Lung microvascular endothelial cell (primary cell): Measurements from ENCODE around the gene CDC20. TPM values are rescaled to one million over a fixed set of nuclear protein-coding genes. Genes with fewer than 3 reads are reported as not detected.

Experiments used
- DNase-seq, 2 donors: peaks; one replicate each; pipeline versions ENCODE4 v3.0.0 to v3.0.0-alpha.2; 2010; ENCODE audit warnings: low read depth in 2 of 2
- total RNA-seq: library from RNA; depleted of rRNA; stranded (reverse); fragments of >200 nt; gene quantifications from 2 replicates; pipeline ENCODE4 v1.2.1, GENCODE V29; 2014

The CDC20 gene
- total RNA-seq, 1 donor from 2014 or later = 6.9 TPM

DNA sequence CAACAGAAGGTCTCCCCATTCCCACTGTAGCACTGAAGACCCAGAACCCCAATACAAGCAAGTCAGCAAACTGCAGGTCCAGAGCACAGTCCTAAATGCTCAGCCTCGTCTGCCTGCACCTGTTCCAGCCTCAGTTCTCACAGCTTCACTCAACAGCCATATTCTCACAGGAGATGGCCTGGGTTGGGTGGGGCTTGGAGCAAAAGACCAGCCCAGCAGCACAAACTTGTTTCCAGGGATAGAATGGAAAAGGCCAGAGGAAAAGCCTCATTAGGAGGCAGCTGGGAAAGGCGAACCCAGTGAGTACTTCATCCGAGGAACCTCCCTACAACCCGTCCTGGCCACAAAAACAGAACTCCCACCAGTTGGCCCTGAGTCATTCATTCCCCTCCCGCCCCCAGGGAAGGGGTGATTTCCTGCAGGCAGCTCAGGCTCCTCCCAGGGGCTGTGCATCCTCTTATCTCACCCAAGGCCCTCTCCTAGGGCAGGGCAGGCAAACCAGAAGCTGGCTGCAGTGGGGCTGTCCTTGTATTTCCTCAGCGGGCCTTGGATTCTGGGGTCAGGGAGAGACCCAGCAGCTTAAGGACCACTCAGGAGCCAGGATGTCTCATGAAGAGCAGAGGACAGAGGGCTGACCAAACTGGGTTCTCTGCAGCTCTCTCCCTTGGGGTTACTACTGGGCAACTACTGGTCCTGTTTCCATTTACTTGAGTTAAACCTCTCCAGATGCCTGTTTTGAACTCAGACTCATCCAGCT is 28.6 kb upstream of the CDC20 start:
- DNase-seq = peak; percentile 91 to 93

DNA sequence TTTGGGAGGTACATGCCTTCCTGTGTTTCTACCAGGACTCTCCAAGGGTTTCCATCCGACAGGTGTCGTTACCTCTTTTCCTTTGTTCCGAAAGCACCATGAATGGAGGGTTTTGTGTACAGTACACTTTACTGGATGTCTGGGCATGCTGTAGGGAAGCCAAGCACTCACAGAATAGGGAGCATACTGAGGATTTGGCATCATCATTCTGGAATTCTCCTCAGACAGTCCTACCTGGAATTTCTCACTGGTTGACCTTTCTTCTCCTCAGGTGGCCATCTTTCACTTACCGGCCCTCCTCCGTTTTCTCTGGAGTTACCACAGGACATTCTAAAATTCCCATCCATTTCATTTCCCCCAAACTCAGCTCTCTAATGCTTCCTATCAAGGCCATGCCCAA is 27.1 kb upstream of the CDC20 start:
- no peak for DNase-seq

DNA sequence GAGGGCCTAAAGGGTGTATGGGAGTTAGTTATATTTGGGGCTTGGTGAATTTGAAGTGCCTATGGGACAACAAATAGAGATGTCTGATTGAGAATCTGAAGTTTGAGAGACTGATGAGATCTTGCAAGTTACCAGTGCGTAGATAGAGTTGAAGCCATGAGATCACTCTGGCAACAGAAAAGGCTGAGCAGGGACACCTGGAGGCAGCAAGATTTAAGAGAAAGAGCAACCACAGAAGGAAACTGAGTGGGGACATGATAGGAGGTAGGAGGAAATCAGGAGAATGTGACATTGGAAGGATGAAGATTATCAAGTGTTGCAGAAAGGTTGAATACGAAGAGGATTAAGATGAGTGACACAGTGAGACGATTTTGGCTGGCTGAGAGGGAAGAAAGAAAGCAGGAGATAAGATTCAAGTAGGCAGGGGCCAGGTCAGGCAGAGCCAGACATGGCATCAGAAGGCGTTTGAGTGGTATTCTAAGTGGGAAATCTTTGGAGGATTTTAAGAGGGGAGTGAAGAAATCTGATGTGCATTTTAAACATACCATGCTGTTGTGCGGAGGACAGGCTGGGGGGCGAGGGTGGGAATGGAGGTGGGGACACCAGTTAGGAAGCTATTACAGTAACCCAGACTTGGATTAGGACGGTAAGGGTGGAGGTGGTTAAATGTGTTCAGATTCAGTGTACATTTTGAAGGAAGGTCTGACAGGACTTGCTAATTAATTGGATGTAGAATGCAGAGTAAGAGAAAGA is 24.2 kb upstream of the CDC20 start:
- no peak for DNase-seq

DNA sequence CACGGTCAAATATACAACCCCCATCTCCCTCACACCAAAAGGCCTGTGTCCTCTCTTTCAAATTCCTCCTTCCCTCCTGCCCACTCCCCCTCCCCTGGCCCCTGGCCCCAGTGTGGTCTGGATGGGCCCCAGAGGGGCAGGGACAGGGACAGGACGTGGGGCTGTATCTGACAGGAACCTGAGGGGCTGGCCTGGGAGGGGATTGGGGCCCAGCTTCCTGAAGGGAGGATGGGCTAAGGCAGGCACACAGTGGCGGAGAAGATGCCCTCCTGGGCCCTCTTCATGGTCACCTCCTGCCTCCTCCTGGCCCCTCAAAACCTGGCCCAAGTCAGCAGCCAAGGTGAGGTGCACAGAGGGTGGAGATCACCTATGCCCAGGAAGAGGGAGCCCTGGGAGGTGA is 21.2 kb upstream of the CDC20 start, which contains the start of gene MPL:
TSS of gene MPL (plus strand) at position 231 of the 400 bp plus-strand sequence. CDS start at position 262, 31 bp downstream.
- no peak for DNase-seq

DNA sequence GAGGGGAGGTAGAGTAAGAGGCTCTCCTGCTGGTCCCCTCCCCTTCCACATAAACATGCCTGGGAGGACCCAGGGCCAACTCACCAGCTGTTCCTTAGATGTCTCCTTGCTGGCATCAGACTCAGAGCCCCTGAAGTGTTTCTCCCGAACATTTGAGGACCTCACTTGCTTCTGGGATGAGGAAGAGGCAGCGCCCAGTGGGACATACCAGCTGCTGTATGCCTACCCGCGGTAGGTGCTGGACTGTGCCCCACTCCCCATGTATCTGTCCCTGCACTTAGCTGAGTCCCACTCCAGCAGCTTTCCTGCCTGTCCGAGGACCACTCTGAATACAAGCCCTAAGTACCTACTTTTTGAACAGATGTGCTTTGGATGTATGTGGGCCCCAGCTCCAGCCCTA is 20.8 kb upstream of the CDC20 start:
- DNase-seq = no peak

DNA sequence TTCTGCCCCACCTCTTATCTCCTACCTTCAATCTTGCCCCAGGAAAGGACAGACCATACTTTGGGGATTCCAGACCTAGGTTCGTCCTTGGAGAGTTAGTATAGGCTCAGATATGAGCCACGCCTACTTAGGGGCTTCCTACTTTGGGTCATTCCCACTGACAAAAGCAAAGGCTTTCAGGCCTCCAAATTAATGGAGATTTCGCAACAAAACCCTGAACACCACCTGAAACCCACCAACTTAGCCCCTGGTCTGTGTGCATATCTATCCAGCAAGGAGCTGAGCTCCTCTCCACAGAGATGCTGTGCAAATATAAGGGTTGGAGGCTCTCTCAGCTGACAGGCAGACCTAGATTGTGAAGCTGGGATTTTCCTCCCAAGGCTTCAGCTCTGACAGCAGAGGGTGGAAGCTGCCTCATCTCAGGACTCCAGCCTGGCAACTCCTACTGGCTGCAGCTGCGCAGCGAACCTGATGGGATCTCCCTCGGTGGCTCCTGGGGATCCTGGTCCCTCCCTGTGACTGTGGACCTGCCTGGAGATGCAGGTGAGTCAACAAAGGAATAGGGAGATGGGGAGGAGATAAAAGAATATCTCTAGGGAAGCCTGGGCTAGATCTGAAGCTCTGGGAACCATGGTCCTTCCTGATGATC is 19.1 kb upstream of the CDC20 start:
- no peak for DNase-seq

DNA sequence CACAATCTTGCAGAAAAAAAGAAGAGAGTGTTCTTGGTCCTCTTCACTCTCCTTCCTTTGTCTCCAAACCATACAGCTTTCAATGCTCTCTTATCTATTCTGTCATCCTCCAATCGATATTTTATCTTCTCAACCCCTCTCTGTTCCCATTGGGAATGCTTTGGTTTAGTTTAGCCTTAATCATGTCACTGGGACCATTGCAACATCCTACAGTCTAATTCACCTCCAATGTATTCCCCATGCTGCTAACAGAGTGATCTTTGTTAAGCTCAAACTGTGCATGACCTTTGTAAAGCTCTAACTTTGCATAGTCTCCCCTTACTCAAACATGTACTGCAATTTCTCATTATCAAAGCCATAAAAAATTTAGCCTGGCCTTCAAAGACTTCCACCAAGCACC is 18.2 kb upstream of the CDC20 start:
- DNase-seq = no peak

DNA sequence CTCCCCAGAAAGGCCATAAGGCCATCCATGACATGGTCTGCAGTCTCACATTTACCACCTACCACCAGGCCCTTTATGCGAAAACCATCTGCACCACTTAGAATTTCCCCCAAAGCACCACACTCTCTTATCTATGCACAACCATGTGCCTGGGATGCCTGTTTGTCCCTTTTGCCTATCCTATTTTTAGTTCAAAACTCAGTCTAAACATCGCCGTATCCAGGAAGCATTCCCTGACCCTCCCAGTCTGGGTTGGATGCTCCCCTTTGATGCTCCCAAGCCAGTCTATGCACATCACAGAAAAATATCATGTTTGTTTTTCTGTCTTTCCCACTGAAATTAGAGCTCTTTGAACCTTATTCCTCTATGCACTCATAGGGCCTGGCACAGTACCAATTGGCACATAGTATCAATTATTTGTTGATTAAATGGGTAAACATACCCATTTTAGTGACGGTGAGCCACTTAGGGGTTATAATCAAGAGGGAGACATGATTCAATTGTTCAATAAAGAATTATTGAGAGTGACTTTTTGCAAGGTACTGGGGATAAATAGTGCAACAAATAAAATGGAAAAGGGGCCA is 14.4 kb upstream of the CDC20 start:
- peak; percentile 75 to 87 for DNase-seq

DNA sequence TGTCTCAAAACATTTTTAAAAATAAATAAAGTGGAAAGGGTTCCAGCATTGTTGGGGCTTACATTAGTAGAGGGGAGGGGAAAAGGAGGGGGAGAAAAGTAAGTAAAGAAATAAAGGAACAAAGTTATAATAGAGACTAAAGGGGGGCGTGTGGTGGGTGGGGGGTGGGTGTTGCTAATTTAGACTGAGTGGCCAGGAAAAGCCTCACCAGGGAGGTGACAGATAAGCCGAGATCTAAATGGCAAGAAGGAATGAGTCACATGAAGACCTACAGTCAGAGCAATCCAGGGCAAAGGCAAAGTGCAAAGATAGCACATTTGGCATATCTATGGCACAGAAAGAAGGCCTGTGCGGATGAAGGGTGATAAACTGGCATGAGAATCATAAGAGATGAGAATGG is 13.7 kb upstream of the CDC20 start:
- DNase-seq = no peak

DNA sequence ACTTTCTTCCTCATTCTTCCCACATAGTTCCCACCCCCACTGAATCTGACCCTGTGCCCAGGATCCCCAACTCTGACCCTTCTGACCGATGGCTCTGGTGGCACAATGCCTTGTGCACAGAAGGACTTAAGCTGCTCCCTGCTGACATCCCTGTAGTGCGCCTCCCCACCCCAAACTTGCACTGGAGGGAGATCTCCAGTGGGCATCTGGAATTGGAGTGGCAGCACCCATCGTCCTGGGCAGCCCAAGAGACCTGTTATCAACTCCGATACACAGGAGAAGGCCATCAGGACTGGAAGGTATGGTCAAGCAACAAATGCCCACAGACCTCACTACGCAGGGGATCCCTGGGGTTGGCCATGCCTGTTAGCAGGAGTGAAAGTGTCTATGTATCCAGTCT is 12.1 kb upstream of the CDC20 start:
- DNase-seq = no peak

DNA sequence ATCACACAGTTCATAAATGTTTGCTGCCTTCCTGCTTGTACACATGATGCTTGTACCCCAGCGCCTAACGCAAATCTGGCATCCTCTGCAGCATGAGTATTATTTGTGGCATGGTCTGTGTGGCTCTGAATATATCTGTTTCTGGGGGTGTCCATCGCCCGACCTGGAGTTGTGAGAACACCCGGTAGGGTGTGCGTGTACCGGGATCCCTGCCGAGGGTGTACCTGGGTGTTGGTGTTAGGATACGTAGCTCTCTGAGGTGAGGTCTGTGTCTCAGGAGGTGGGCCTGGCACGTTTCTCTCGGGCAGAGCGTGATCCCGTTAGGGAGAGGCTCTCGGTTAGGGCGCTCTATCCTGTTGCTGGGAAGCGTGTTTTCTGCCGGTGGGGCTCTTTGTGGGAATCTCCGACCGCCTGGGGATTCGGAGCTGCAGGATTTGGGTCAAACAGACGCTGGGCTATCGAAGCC is 10.4 kb upstream of the CDC20 start:
- DNase-seq = no peak

DNA sequence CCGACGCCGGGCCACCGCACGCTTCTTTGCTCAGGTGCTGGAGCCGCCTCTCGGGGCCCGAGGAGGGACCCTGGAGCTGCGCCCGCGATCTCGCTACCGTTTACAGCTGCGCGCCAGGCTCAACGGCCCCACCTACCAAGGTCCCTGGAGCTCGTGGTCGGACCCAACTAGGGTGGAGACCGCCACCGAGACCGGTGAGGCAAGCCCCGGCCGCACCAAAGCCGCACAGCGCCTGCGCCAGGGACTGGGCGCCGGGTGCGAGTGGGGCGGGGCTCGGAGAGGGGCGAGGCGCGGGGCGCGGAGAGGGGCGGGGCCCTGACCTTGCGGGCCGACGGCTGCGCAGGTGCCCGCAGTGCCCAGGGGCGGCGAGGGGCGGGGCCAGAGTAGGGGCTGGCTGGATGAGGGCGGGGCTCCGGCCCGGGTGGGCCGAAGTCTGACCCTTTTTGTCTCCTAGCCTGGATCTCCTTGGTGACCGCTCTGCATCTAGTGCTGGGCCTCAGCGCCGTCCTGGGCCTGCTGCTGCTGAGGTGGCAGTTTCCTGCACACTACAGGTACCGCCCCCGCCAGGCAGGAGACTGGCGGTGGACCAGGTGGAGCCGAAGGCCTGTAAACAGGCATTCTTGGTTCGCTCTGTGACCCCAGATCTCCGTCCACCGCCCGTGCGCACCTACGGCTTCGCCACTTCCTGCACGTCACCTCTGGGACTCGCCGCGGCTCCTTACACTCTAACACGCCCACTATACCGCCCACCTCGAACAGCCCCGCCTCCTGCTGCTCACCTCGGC is 9.8 kb upstream of the CDC20 start:
- DNase-seq = peak; percentile 47 to 65

DNA sequence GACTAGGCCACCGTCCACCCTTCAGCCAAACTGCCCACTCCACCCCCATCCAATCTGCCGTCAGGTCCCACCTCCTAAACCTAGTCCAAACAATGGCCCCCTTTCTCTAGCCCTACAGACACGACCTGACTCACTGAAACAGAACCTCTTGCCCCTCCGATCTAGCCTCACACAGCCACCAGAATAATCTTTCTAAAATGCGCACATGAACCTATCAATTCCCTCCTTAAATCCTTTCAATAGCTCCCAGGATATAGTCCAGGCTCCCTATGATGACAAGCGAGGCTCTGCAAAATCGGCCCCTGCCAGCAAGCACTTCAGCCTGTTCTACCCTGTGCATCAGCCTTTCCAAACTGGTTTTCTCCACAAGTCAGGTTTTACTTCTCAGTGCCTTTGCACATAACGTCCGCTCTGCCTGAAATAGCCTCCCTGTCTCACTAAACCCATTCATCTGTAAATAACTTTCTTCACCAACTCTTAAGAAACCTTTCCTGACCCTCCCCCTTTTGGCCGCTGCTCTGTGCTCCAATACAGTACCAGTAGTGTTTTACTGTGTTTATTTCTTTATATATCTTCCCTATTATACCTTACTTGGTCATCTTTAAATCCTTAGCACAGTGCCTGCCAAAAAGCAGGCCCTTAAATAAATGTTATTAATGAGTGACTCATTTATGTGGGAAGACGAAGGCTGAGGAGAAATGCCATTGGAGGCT is 9.0 kb upstream of the CDC20 start:
- peak in 1 of 2 donors; percentile 18 for DNase-seq

DNA sequence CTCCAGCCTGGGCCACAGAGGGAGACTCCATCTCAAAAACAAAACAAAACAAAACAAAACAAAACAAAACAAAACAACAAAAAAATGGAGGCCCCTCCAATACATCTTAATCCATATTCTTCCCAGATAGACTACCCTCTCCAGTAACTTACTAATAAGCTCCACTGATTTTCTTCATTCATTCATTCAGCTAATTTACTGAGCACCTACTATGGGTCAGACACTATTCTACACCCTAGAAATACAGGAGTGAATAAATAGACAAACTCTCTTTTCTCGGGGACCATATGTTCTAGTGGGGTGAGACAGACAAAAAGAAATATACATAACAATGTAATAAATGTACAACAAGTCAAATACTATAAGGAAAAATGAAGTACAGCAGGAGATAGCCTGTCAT is 7.8 kb upstream of the CDC20 start:
- DNase-seq = no peak

DNA sequence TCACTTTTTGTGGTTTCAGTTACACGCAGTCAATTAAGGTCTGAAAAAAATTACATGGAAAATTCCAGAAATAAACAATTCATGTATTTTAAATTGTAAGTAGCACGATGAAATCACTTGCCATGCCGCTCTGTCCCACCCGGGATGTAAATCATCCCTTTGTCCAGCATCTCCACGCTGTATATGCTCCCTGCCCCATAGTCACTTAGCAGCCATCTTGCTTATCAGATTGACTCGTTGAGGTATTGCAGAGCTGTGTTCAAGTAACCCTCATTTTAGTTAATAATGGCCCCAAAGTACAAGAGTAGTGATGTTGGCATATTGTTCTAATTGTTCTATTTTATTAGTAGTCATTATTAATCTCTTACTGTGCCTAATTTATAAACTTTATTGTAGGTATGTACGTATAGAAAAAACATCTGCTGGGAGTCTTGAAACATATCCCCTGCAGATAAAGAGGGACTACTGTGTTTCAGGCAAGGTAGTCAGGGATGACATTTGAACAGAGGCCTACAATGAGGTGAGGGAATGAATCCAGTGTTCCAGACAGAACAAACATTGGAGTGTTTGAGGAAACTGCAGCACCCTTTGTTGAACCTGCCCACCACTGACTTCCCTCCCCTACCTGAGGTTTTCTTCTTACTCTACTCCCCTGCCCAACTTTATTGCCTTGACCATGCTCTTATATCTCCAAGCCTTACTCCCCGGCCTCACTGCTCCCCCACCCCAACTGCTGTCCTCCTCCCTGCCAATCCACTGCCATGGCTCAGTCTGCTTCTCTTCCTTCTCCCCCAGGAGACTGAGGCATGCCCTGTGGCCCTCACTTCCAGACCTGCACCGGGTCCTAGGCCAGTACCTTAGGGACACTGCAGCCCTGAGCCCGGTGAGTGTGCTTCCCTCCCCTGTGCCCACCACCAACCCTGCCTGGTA is 7.1 kb upstream of the CDC20 start:
- no peak for DNase-seq

DNA sequence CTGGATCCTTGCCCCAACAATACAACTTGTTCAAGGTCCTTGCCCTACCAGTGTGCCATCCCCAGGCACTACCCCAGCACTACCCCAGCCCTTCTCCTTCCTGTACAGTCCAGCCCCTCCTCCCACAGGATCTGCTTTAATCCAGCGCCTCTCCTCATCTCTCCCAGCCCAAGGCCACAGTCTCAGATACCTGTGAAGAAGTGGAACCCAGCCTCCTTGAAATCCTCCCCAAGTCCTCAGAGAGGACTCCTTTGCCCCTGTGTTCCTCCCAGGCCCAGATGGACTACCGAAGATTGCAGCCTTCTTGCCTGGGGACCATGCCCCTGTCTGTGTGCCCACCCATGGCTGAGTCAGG is 6.5 kb upstream of the CDC20 start:
- no peak for DNase-seq

DNA sequence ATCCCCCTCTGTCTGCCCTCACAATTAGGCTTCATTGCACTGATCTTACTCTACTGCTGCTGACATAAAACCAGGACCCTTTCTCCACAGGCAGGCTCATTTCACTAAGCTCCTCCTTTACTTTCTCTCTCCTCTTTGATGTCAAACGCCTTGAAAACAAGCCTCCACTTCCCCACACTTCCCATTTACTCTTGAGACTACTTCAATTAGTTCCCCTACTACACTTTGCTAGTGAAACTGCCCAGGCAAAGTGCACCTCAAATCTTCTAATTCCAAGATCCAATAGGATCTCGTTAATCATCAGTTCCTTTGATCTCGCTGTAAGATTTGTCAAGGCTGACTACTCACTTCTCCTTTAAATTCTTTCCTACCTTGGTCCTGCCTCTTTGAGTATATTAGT is 5.9 kb upstream of the CDC20 start:
- DNase-seq = no peak

DNA sequence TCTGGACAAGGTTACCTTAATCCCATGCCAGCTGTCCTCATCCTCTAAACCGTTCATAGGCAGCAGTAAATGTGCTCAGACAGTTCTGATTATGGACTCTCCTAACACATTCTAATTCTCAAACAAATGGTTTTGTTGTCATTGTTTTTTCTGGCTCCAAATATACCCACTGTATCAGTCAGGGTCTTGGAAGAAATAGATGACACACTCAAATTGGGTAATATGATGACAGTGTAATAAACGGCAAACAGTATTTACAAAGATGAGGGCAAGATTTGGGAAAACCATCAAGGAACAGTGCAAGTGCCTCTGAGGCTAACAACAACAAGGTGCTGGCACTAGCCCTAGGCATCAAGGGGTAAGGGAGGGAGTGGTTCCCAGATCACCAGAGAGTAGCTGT is 4.3 kb upstream of the CDC20 start:
- no peak for DNase-seq

DNA sequence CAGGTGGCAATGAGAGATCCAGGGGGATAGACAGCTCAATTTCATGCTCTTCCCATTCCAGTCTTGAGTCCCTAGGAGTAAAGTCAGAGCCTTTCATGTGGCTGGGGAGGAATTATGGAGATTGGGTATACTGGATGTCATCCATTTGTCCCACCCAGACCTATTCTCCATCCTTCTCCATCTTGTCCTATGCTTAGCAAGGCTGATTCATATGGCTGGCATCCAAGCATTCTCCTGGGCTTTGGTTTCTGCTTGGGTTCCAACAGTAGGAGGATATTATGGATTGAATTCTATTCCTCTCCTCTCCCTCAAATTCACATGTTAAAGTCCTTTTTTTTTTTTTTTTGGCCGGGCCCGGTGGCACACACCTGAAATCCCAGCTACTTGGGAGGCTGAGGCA is 3.8 kb upstream of the CDC20 start:
- no peak for DNase-seq

DNA sequence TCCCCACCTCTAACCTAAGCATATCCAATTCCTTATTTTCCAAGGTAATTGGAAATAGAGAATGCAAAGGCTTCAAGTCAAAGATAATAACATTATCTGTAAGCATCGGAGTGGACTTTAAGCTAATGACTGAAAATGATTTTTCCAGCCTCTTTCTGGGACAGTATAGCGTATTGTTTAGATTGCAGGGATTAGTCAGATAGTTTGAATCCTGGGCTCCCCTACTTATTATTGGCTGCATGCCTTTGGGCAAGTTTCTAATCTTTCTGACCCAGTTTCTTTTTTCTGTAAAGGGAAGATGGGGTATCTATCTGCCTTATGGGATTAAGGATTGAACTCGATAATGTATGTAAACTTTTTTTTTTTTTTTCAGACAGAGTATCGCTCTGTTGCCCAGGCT is 1.5 kb upstream of the CDC20 start:
- DNase-seq = no peak
